Activated CD4-positive, alpha-beta T cell treated with anti-CD3 and anti-CD28 coated beads for 1 hour (primary cell): ENCODE measurements around the gene TBL1Y.
"Not testable (repeated sequence)": the region's sequence is repeated elsewhere in the genome, so short reads cannot be mapped to it uniquely, and the experiment has no call there.

Experiments used
- DNase-seq: peaks from one replicate; pipeline ENCODE4 v3.0.0-alpha.2; 2020

TBL1Y gene

GRCh38 chrY:6910372-6911252 is at the start of gene TBL1Y:
Gene TBL1Y (plus strand): TSS chrY:6910697. CDS start chrY:7025085, 114,388 bp downstream.
- DNase-seq: no peak

- no peak for DNase-seq
These were observed 16.0 kb upstream of the TBL1Y start for GRCh38 chrY:6894496-6894895.

- no peak for DNase-seq
These were observed 15.3 kb upstream of the TBL1Y start for GRCh38 chrY:6895236-6895635.

- DNase-seq: not testable (repeated sequence)
These were observed 8.4 kb upstream of the TBL1Y start for GRCh38 chrY:6902116-6902515.

GRCh38 chrY:6907591-6907990 is 2.9 kb upstream of the TBL1Y start:
- DNase-seq: no peak

- DNase-seq: not testable (repeated sequence)
These were observed 2.5 kb upstream of the TBL1Y start for GRCh38 chrY:6908021-6908420.

GRCh38 chrY:6909118-6909521 is 1.4 kb upstream of the TBL1Y start:
- DNase-seq: no peak

- no peak for DNase-seq
These were observed 641 bp upstream of the TBL1Y start for GRCh38 chrY:6909856-6910255.

- no peak for DNase-seq
These were observed 870 bp downstream of the TBL1Y start, which contains the start of gene AMELY for GRCh38 chrY:6911253-6911881. Gene AMELY (minus strand): TSS chrY:6911752. CDS start chrY:6872608, 39,144 bp downstream.

- DNase-seq: no peak
These were observed 2.9 kb downstream of the TBL1Y start for GRCh38 chrY:6913362-6913761.

GRCh38 chrY:6921061-6921460 is 10.6 kb downstream of the TBL1Y start:
- DNase-seq: no peak

- no peak for DNase-seq
These were observed 17.8 kb downstream of the TBL1Y start for GRCh38 chrY:6928265-6928664.

GRCh38 chrY:6929237-6929636 is 18.7 kb downstream of the TBL1Y start:
- DNase-seq: no peak

- no peak for DNase-seq
These were observed 21.4 kb downstream of the TBL1Y start for GRCh38 chrY:6931779-6932396.

- DNase-seq: no peak
These were observed 25.0 kb downstream of the TBL1Y start for GRCh38 chrY:6935497-6935896.

GRCh38 chrY:6947695-6948094 is 37.2 kb downstream of the TBL1Y start:
- no peak for DNase-seq

GRCh38 chrY:6948378-6948777 is 37.9 kb downstream of the TBL1Y start:
- no peak for DNase-seq

- no peak for DNase-seq
These were observed 39.5 kb downstream of the TBL1Y start for GRCh38 chrY:6949947-6950346.

- no peak for DNase-seq
These were observed 54.2 kb downstream of the TBL1Y start for GRCh38 chrY:6964732-6965131.

- DNase-seq: no peak
These were observed 56.0 kb downstream of the TBL1Y start for GRCh38 chrY:6966521-6966920.

- no peak for DNase-seq
These were observed 57.2 kb downstream of the TBL1Y start for GRCh38 chrY:6967736-6968135.

- DNase-seq: no peak
These were observed 57.7 kb downstream of the TBL1Y start for GRCh38 chrY:6968191-6968590.

- no peak for DNase-seq
These were observed 61.9 kb downstream of the TBL1Y start for GRCh38 chrY:6972271-6972887.
